HG03108 (cell line): ENCODE measurements around the gene BMPR1B.
"Not testable (repeated sequence)": the region's sequence is repeated elsewhere in the genome, so short reads cannot be mapped to it uniquely, and the experiment has no call there.

ENCODE experiments used
- ATAC-seq: cut with Tn5 transposase; IDR thresholded peaks from one replicate; pipeline ENCODE4 v1.9.1; 2021; ENCODE audit warnings: moderate library complexity; ENCODE audit not compliant: unreplicated experiment

BMPR1B gene

GRCh38 chr4:95122001-95122400, 364.2 kb downstream of the BMPR1B start:
- no peak for ATAC-seq

GRCh38 chr4:95124906-95125504, 367.2 kb downstream of the BMPR1B start:
- ATAC-seq = no peak

- no peak for ATAC-seq
These were observed 371.3 kb downstream of the BMPR1B start for GRCh38 chr4:95129031-95129430.

GRCh38 chr4:95129821-95130311, 372.1 kb downstream of the BMPR1B start:
- ATAC-seq = no peak

- not testable (repeated sequence) for ATAC-seq
These were observed 376.3 kb downstream of the BMPR1B start for GRCh38 chr4:95134016-95134415.

GRCh38 chr4:95139424-95139823, 381.7 kb downstream of the BMPR1B start:
- ATAC-seq = not testable (repeated sequence)

GRCh38 chr4:95141361-95141760, 383.6 kb downstream of the BMPR1B start:
- no peak for ATAC-seq

GRCh38 chr4:95142932-95143331, 385.2 kb downstream of the BMPR1B start:
- ATAC-seq = no peak

- ATAC-seq = no peak
These were observed 393.5 kb downstream of the BMPR1B start for GRCh38 chr4:95151255-95151654.

- ATAC-seq = no peak
These were observed 395.4 kb downstream of the BMPR1B start for GRCh38 chr4:95153182-95153581.

- ATAC-seq = no peak
These were observed 398.1 kb downstream of the BMPR1B start for GRCh38 chr4:95155759-95156451.

GRCh38 chr4:95156452-95156765, 398.7 kb downstream of the BMPR1B start:
- no peak for ATAC-seq

- no peak for ATAC-seq
These were observed 399.8 kb downstream of the BMPR1B start for GRCh38 chr4:95157596-95157995.

GRCh38 chr4:95158045-95158444, 400.3 kb downstream of the BMPR1B start:
- ATAC-seq = no peak

- ATAC-seq = no peak
These were observed 400.9 kb downstream of the BMPR1B start for GRCh38 chr4:95158626-95159025.

- no peak for ATAC-seq
These were observed 401.6 kb downstream of the BMPR1B start for GRCh38 chr4:95159384-95159783.

GRCh38 chr4:95161781-95162469, 404.2 kb downstream of the BMPR1B start:
- no peak for ATAC-seq

GRCh38 chr4:95162867-95163266, 405.1 kb downstream of the BMPR1B start:
- no peak for ATAC-seq

GRCh38 chr4:95165926-95166524, 408.3 kb downstream of the BMPR1B start:
- ATAC-seq = no peak

- no peak for ATAC-seq
These were observed 410.1 kb downstream of the BMPR1B start for GRCh38 chr4:95167805-95168204.

GRCh38 chr4:95170176-95170575, 412.4 kb downstream of the BMPR1B start:
- no peak for ATAC-seq

GRCh38 chr4:95171377-95171776, 413.6 kb downstream of the BMPR1B start:
- ATAC-seq = not testable (repeated sequence)
